ENCODE results near the gene TANC1.

TANC1 gene

GRCh38 chr2:158943973-158944372, 24.5 kb upstream of the TANC1 start:
- TF ChIP-seq, protein P1, sequence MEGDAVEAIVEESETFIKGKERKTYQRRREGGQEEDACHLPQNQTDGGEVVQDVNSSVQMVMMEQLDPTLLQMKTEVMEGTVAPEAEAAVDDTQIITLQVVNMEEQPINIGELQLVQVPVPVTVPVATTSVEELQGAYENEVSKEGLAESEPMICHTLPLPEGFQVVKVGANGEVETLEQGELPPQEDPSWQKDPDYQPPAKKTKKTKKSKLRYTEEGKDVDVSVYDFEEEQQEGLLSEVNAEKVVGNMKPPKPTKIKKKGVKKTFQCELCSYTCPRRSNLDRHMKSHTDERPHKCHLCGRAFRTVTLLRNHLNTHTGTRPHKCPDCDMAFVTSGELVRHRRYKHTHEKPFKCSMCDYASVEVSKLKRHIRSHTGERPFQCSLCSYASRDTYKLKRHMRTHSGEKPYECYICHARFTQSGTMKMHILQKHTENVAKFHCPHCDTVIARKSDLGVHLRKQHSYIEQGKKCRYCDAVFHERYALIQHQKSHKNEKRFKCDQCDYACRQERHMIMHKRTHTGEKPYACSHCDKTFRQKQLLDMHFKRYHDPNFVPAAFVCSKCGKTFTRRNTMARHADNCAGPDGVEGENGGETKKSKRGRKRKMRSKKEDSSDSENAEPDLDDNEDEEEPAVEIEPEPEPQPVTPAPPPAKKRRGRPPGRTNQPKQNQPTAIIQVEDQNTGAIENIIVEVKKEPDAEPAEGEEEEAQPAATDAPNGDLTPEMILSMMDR (IDR thresholded peaks at IDR 0.05): no peak
- no peak for TF ChIP-seq ZFX (IDR thresholded peaks at IDR 0.05; ENCODE audit: borderline replicate concordance)

DNA sequence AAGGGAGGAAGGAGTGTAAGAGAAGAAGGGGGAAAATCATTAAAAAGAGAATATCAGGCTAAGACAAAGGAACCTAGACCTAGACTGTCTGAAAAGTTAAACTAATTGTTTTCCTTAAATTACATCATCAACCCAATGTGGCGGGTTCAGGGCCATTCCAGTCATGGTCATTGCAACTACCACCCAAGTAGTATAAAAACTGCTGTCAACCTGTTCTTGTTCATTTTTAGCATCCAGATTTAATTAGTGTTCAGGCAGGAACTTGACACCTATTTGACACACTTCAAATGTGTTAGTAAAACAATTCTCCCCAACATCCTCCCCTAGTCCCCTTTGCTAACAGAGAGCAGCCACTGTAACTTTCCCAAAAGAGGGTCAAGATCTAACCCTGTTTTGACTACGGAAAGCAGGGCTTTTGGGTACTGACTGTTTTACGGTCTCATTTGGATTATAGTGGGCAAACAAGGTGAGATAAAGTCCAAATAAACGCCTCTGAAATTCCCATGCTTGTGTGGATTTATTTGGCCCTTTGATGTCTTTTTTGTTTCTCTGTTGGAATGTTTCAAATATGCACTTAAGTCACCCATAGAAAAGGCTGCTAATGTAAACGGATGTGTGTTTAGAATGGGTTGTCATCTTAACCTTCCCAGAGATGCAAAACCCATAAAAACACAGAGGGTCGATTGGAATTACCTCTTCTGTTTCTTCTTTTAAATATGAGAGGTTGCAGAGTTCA, 19.3 kb upstream of the TANC1 start:
- TF ChIP-seq ZFX (IDR thresholded peaks at IDR 0.05; ENCODE audit: borderline replicate concordance): no peak
- TF ChIP-seq, protein P1 (IDR thresholded peaks at IDR 0.05): no peak
- no peak overlapping the region for H3K27ac ChIP-seq

More at GRCh38 chr2:158943973-158944372, 24.5 kb upstream of the TANC1 start:
- no peak overlapping the region for H3K27ac ChIP-seq

DNA sequence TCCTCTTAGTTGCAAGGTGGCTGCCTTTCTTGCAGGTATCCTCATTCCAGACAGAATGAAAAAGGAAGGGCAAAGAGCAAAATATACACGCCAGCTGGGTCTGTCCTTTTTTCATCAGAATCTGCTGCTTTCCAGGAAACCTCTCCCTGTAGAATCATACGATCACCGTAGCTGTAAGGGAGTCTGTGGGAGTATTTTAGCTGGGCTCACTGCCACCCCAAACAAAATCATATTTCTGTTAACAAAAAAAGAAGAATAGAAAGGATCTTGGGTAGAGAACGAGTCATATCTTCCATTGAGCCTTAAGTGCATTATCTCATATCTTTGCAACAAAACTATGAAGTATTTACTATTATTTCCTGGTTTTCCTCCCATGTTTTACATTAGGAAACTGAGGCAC, 15.0 kb upstream of the TANC1 start:
- no peak overlapping the region for H3K27ac ChIP-seq
- TF ChIP-seq, protein P1 (IDR thresholded peaks at IDR 0.05): no peak
- TF ChIP-seq ZFX (IDR thresholded peaks at IDR 0.05; ENCODE audit: borderline replicate concordance): no peak

DNA sequence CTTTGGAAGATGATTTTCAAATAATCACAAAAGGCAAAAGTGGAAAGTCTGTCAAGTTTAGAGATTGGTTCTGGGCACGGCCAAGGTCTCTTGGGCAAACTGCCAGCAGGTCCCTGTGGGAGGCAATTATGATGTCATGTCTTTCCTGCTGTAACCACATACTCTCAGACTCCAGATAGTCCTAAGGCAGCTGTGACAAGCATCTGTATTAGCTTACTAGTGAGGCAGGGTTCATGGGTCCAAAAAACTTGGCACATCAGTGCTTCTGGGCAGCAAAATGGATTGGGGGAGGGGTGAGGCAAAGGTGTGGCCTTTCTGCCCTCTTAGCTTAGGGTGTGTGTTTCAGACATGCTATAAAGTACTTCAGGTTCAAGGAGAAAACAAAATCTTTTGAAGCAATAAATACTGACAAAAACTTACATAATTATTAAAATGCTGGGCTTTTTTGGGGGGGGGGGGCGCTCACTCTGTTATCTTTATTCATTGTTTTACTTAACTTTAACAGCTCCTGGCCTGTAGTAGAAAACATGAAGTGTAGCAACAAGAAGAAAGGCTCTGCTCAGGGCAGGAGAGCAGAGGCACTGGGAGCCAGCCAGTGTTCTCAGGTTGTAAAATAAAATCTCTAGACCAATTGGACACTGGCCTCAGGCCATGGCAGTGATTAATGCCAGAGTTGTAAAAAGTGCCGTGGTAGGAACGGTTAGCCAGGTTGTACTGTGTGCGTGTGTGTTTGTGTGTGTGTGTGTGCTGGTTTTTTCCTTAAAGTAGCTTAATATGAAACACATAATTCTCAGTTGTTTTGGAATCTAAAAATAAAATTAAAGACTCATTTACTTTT, 14.3 kb upstream of the TANC1 start:
- peak overlapping the region; percentile 47 for H3K27ac ChIP-seq
- no peak for TF ChIP-seq ZFX (IDR thresholded peaks at IDR 0.05; ENCODE audit: borderline replicate concordance)
- TF ChIP-seq, protein P1 (IDR thresholded peaks at IDR 0.05): no peak

- TF ChIP-seq, protein P1 (IDR thresholded peaks at IDR 0.05): no peak
- TF ChIP-seq ZFX (IDR thresholded peaks at IDR 0.05; ENCODE audit: borderline replicate concordance): no peak
- H3K27ac ChIP-seq: no peak overlapping the region
These were observed 12.5 kb upstream of the TANC1 start for GRCh38 chr2:158955842-158956365.

DNA sequence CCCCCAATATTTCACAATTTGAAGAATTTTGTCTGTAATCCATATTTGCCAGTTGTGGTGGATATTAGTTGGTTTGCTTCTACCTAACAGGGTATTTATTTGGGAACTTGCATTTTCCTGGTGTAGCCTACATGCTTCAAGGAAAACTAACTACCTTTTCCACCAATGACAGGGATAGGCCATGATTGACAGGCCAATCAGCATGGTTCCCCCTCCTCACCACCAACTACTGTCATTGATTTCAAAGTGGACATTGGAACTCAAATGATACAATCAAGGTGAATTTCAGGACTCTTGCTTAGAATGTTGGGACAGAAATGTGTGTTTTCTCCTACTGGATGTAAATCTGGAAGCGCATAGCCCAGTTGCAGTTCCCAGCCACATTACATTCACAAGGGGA, 10.1 kb upstream of the TANC1 start:
- H3K27ac ChIP-seq: no peak overlapping the region
- TF ChIP-seq, protein P1 (IDR thresholded peaks at IDR 0.05): no peak
- TF ChIP-seq ZFX (IDR thresholded peaks at IDR 0.05; ENCODE audit: borderline replicate concordance): no peak
